NCI-H1436 (cell line): Measurements from ENCODE around the gene TXNDC5.
"Not testable (repeated sequence)": the region's sequence is repeated elsewhere in the genome, so short reads cannot be mapped to it uniquely, and the experiment has no call there.

Experiments
- DNase-seq: peaks from one replicate; lab custom pipeline; 2025; lab: John Stamatoyannopoulos, UW

Gene TXNDC5

DNA sequence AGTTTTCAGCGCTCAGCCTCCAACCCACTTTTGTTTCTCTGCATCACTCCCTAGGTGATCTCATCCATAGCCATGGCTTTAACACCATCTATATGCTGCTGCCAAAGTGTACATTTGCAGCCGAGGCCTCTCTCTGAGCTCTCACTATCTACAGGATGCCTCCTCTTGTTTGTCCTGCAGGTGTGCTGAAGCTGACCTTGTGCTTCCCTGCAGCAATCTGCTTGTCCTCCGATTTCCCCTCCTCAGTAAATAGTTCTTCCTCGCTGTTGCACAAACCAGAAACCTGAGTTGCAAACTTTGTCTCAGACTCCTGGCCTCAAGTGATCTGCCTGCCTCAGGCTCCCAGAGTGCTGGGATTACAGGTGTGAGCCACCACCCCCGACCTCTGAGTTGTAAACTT is 3.7 kb upstream of the TXNDC5 start:
- no peak for DNase-seq

DNA sequence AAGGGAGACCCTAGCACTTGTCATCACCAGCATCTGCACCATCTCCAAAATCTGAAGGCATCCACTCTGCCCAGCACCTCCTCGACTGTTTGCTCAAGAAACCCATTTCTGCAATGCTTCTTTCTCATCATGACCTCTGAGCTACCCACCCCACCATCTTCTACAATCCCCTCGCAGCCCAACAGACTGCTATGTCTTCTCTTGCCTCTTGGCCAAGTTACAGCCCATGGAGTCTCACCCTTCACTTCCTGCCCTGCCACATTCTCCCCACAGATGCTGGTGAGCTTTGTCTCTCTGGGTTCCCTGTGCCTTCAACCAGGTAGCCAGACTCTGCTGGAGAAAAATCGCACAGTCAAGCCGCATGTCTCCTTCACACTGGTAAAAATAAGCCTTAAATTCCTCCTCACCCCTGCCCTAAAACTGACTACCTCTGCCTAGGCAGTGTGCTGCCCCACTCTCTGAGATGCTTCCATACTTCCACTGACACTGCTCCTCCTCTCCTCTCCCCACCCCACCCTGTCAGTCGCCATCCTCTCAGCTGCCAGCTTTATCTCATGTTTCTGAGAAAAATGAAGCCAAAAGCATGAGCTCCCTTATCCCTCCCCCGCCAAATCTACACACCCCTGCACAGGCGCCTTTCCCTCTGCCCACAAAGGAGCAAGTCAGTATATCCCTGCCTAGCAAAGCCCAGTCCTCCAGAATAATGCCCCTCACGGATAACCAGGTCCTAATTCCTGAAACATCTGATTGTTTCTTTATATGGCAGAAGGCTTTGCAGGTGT is 2.3 kb upstream of the TXNDC5 start:
- no peak for DNase-seq

DNA sequence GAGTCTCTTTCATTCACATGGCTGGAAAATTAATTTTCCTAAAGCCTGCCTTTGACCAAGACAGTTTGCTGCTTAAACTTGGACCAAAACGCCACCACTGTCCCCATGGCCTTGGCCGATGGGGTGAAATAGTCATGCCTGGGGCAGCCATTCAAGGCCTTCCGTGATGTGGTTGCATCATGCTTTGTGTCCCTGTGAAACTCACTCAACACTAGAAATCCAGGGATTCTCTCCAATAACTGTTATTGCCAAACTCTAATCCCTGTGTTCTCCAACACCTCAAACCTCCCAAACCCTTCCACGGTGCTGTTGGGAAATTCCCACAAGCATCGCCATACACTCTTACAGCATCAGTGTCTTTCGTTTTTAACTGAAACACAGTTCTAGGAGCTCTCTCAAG is 1.4 kb upstream of the TXNDC5 start:
- no peak for DNase-seq

DNA sequence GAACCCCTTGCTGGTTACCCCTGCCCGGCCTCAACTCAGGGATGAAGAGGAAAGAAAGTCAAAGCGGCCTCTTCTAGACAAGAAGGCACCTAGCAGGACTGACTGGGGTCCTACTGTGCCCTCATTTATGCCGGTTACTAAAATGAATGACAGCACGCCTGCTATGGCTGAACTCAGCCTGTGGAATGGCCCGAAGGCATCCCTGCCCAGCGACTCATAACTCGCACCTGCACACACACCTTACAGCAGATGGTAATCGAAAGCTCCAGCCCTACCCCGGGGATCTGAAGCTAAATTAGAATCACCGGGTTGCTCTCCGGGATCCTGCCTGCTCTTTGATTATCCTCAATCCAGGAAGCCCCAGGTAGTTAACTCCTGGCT is 747 bp upstream of the TXNDC5 start:
- DNase-seq = no peak

DNA sequence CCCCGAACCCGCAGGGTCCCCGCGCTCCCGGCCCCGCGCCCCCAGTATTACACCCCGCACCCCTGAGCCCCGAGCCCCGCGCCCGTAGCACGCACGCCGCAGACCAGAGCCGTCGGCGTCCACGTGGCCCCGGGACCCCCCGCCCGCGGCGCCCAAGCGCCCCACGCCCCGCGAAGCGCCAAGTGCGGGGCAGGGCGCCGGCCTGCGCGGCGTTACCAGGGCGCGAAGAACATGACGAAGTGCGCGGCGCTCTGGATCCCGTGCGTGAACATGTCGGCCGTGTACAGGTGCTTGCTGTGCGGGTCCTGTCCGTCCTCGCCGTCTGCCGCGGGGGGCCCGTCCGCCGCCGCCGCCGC is 312 bp downstream of the TXNDC5 start:
- DNase-seq = no peak

DNA sequence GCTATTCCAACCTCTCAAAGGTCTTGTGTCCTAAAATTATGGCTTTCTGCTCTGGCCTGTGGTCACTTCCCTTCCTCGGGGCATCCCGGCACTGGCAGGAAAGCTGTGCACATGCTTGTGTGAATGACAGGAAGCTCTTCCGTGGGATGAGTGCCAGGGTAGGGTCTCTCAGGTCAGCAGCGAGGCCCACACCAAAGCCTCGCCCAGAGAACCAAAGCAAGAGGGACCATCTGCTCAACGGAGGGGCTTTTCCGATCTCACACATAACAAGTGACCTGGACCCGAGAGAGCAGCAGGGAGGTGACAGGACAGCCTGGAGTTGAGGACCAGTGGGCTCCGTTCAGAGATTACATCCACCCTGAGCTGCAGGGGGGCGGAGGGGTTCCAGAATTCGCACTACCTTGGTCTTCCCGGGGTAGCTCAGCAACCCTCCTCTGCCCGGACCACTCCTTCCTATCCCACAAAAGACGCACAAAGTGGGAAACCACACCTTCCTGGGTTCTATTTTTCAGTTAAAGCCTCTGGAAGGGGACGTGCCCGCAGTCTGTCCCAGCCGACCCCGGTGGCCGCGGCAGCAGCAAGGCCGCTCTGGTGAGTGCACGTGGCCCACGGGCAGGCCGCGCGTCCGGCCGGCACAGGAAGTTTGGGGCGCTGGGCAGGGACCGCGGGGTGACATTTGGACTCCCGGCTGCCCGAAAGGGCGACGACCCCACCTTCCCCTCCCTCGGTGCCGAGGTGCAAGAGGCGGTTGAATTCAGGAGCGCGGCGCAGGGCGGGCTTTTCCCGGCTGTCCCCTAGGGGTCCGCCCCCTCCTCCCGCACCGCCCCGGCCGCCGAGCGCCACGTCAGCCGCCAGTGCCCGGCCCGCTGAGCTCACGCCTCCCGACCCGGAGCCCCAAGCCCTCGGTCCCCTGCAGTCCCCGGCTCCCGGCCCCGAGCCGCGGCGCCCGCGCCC is 988 bp downstream of the TXNDC5 start:
- DNase-seq = no peak

DNA sequence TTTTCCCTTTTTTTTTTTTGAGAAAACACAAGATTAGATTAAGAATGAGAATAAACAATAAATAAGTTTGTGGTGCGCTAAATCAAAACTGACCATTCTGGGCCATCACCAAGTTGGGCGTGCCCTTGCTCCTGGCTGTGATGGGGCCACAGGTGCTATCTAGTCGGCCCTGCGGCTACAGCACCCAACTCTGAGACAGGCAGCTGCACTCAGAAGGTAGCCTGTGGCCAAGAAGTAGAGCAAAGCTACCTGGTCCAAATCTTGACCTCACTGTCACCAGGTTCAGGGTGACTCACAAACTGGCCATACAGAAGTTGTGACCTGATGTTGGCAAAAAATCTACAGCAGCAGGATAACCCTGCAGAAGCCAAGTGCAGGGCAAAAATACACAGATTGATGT is 3.4 kb downstream of the TXNDC5 start:
- no peak for DNase-seq

DNA sequence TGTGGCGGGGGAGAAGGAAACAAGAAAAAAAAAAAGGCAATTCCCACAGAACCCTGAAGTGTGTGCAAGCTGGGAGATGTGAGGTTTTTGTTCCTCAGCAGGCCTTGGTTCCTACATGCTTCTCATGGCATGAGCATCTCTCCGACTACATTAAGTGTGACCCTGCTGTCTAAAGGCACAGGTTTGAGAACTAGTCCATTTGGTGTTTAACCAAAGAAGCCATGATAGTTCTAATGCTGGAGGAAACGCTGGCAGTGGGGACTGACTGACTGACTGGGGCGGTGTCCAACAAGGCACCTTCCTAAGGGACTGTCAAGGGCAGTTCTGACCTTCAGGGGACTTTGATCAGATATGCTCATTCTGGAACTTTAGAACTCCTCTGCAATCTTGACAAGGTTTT is 3.8 kb downstream of the TXNDC5 start:
- no peak for DNase-seq

DNA sequence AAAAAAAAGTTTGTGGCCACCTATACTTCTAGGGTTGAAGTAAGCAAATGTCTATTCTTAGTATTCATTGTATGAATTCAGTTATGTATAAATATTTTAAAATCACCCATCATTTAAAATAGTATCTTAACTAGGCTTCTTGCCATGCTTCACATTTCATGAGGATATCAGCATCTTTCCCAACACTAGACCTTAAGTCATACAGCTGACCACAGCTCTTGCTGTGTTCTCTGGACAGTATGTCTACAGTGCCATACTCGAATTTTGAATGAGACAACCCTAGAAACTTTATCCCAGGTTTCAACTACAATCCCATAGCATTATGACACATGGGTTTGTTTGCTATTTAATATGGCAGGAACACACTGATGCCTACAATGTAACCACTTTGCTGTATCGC is 5.2 kb downstream of the TXNDC5 start:
- no peak for DNase-seq

DNA sequence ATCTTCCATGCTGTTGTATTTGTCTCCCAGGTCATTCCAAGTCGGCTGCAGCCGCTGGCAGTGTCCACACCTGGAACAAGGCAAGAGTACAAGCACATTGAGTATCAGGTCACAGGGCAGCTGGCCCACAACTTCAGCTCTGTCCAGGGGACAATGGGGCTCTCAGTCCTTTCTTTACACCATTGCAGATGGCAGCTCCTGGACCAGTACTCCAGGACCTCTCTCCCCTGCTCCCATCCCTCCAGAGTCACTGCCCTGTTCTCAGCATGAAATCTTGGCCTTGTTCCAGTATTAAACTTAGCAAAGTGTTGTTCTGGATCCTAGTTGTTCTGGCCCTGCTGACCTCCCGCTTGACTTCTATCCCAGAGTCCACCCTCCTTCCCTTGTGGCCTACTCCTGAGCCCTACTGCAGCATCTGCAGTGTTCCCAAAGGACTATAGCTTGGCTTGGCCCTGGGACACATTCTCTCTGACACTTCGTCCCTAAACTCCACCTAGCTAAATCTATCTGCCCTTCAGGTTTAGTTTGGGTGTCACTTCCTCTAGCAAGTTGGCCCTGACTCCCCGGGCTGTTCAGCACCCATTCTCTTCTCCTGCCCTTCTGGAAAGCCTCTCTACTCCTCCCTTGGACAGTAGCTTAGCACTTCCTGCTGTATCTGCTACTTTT is 5.8 kb downstream of the TXNDC5 start:
- DNase-seq = no peak

DNA sequence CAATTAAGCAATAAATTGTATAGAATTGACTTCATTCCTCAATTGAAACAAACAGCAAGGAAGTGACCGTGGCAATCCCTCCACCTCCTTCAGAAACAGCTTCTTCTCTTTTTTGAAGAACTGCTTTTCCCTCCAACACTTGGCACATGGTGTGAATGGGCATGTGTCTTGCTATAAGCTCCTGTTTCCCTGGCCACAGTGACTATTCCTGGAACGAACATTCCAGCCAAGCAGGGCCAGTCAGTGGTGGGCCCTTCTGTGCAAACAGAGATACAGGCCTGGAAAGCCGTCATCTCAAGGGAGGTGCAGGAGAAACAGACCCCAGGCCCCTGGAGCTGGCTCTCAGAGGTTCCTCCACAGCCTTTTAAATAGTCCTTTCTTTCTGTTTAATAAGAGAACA is 6.9 kb downstream of the TXNDC5 start:
- no peak for DNase-seq

DNA sequence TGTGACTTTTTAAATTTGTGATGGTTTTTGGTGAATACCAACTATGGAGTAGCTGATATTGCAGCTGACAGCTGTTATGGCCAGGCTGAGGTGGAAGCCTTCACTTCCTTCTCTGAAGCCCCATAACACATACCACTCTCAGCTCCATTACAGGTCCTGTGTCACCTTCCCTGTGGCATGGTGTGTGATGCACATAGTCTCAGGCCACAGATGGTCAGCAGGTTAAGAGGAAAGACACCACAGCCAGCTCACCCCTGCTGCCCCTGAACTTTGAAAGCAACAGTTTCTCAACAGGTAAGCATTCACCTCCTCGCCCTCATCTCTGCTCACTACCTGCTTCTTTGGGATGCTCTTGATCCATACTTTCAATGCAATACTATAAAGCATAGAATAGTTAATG is 7.7 kb downstream of the TXNDC5 start:
- DNase-seq = no peak

DNA sequence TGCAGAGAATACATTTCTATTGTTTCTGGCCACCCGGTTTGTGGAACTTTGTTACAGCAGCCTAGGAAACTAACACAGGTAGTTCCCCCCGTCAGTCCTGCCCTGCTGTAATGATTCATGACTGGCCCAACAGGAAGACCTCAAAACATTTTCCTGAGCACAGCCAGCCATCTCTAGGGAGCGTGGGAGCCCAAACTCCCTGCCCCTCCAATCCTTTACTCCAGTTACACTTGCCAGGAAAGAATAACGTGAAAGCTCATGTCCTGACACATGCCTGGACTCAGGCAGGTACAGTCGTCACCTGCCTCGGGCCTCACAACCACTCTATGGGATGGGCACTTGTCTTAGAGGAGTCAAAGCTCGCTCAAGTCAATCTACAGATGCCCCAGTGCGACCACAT is 8.4 kb downstream of the TXNDC5 start:
- DNase-seq = no peak

DNA sequence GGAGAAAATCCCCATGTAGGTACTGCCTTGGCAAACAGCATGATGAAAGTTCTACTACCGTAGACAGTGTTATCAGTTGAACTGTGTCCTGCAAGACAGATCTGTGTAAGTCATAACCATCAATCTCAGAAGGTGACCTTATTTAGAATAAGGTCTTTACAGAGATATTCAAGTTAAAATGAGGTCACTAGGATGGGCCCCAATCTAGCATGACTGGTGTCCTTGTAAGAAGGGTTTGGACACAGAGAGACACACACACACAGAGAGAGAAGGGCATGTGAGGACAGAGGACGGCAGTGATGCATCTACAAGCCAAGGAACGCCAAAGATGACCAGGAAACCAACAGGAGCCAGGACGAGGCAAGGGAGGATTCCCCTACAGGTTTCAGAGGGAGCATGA is 8.8 kb downstream of the TXNDC5 start:
- DNase-seq = no peak

DNA sequence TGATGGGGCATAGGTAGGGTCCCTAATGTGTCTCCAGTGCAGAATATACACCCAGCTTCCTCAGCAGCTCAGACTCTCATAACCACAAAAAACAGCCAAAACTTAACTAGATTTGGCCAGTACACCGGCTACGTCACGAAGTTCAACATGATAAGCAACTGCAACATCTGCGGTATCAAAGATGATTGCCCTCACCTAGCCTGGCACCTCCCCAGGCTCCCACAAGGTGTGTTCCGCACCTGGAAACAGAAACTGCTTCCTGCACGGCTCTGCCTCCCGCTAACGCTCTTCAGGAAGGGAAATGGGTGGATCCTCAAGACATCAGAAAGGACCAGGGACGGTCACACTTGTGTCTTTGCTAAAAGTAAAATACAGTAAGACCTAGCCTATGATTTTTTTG is 9.5 kb downstream of the TXNDC5 start:
- no peak for DNase-seq

DNA sequence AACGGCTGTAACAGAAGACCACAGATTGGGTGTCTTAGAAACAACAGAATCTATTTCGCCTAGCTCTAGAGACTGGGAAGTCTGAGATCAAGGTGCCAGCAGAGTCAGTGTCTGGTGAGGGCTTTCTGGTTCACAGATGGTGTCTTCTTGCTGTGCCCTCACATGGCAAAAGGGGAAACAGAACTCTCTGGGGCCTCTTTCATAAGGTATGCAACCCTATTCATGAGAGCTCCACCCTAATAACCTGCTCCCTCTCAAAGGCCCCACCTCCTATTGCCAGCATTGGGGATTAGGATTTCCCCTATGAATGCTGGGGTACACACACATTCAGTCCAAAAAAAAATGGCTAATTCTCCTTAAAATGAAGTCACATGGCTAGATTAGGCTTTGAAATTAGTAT is 10.0 kb downstream of the TXNDC5 start:
- no peak for DNase-seq

DNA sequence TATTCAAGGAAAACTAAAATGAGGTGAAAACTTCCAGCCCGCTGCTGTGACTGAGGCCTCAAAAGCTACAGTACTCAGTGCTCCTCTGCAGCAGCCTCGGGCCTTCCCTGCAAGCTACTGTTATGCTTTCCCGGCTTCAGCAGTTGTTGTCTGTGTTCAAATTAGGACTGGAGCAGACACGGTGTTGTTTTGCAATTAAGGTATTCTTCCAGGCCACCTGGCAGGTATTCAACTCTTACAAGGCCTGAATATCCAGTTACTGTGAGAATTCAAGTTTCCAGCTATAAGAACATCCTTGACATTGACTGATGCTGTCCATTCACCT is 10.7 kb downstream of the TXNDC5 start:
- DNase-seq = no peak

DNA sequence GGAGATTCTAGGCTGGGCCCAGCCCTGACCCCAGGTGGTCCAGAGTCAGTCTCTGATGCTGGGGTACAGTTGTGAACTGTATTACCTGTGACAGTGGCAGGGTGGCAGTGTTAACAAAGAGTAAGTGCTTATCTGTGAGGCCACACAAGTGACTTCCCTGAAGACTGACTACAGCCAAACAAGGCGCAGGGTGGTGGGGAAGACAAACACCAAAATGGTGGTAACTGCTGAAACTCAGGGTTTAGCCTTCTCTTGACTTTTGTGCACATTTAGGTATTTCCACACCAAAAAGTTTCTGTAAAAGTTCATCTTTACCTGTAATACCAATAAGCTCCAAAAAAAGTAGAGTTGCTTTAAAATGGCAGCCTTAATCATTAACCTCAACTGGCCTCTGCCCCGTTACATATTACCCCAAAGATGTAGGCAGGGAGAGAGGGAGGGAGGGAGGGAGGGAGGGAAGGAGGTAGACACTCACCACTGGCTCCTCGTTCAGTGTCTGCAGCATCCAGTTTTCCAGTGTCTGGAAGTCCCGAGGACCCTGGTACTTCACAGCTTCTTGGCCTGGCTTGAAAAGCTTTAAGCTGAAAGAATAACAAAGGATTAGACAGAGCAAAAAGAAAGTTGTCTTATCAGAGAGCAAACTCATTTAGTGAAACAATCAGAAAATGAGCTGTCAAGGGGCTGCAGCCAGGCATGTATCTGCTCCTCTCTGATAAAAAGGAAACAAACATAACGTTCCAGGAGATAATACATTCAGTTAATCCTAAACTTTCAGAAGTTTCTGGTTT is 11.3 kb downstream of the TXNDC5 start:
- DNase-seq = no peak

DNA sequence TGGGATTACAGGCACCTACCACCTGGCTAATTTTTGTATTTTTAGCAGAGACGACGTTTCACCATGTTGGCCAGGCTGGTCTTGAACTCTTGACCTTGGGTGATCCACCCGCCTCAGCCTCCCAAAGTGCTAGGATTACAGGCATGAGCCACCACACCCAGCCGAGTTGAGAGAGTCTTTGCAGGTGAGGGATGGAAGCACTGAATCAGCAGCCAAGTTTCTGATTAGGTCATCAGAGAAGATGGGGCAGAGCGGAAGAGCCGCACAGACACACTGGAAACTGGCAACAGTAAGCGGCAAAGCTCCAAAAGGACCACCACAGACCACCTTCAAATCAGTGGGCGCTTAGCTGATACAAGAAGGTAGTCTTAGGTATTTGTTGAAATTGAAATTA is 12.4 kb downstream of the TXNDC5 start:
- DNase-seq = not testable (repeated sequence)

DNA sequence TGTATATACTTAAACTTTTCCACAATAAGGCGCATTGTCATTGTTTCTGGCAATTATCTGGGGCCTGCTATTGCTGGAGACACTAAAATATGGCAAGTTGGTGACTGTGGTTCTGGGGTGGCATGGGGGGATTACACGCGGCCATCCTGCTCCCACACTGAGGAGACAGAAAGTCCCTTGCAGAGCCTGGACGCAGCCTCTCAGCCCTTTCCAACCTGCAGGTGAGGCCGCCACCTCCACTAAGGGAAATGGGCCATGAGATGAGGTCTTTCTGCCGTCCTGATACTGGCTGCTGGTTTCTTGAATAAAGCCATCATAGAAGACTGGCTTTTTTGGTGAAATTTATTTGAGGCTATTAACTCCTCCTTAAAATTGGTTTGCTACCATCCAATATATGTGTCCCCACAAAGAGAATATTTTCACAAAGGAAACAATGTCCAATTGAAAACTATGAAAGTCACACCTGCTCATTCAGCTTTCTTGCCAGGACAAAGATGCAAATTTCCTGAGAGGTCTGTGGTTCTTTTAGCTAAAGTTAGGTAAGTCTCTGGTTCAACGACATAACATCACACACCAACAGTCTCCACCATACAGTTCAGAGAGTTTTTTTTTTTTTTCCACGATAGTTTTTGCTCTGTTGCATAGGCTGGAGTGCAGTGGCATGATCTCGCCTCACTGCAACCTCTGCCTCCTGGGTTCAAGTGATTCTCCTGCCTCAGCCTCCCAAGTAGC is 13.0 kb downstream of the TXNDC5 start:
- no peak for DNase-seq

DNA sequence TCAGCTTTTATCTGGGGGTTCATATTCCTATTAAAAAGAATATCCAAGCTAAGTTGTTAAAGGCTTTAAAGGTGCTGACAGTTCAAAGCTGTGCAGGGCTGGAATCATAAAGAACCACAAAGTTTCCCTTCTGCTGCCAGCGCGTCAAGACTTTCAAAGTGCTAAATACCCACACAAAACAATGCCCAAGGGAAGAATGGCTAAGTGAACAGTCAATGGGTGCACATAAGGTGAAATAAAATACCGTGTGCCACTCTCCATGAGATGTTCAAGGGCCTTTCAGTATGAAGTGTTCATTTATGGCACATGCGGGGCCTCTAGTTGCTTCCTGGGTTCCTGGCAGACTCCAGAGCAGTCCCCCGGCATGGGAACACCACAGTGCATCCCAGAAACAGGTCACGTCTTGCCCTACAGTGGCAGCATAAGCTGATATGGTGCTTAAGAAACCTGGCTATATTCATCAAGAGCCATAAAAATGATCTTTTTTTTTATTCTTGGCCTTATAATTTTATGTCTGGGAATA is 14.1 kb downstream of the TXNDC5 start:
- no peak for DNase-seq

DNA sequence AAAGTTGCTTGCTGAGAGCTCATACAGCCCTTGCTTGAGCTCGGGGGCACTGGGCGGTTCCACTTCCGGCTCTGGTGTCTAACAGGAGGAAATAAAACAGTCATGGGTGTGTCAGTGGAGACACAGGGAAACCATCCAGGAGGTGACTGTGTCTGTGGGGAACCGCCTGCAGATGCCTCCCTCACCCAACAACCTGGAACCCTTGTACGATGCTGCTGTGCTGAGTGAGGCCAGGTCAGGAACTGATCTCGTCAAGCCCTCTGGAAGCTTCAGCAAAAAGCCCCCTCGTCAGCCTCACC is 15.5 kb downstream of the TXNDC5 start:
- DNase-seq = no peak
